Esophagus (tissue), 2 donors: ENCODE measurements around the gene ECM1. TPM values are rescaled to one million over a fixed set of nuclear protein-coding genes. Genes with fewer than 3 reads are reported as not detected.

ENCODE experiments used
- H3K27ac ChIP-seq, 2 donors: one replicate each; pipeline ENCODE4 v1.5.1; 2013; ENCODE audit warnings: low read depth in 2 of 2, mild to moderate bottlenecking in 2 of 2, inconsistent platforms in 1 of 2, low read length in 1 of 2, moderate library complexity in 1 of 2
- H3K27me3 ChIP-seq, 2 donors: one replicate each; pipeline ENCODE4 v1.6.1; 2013; ENCODE audit warnings: low read length in 2 of 2, control low read depth in 1 of 2, mild to moderate bottlenecking in 1 of 2; ENCODE audit not compliant: insufficient read depth in 2 of 2, control insufficient read depth in 1 of 2
- H3K36me3 ChIP-seq, 2 donors: one replicate each; pipeline ENCODE4 v1.6.1; 2013; ENCODE audit warnings: low read length in 1 of 2; ENCODE audit not compliant: control insufficient read depth in 2 of 2, insufficient read depth in 2 of 2
- H3K4me1 ChIP-seq, 2 donors: one replicate each; pipeline ENCODE4 v1.6.1; 2013; ENCODE audit warnings: low read length in 1 of 2; ENCODE audit not compliant: control insufficient read depth in 2 of 2, insufficient read depth in 2 of 2
- H3K4me3 ChIP-seq, 2 donors: one replicate each; pipeline ENCODE4 v1.5.1; 2013; ENCODE audit warnings: low read length in 2 of 2, mild to moderate bottlenecking in 2 of 2, low read depth in 1 of 2, moderate library complexity in 1 of 2
- H3K9me3 ChIP-seq, 2 donors: one replicate each; pipeline ENCODE4 v1.6.1; 2013; ENCODE audit warnings: mild to moderate bottlenecking in 2 of 2, low read depth in 1 of 2, low read length in 1 of 2, moderate library complexity in 1 of 2; ENCODE audit not compliant: control insufficient read depth in 2 of 2, insufficient read depth in 1 of 2
- WGBS, 2 donors: extraction: QIAGEN DNeasy Blood & Tissue Kit; methylation state at CpG; one replicate each; pipeline ENCODE4 v1.1.7; 2013; 5-methylcytosine and 5-hydroxymethylcytosine counted together
- polyA plus RNA-seq, 2 donors: library from polyadenylated mRNA; stranded (reverse); fragments of 200-250 nt; gene quantifications; one replicate each; pipeline ENCODE4 v1.2.3, GENCODE V29; 2013
- donor health status: healthy with polysubstance abuse.
- donor health status: Bipolar disorder and iron deficiency.

Gene ECM1
- polyA plus RNA-seq, 2 donors: 1,189 to 4,054 TPM

- Histone ChIP-seq H3K4me1 (no peaks in the 10 kb centered on the region), H3K27ac (peak overlapping the region in 1 of 2 donors; percentile 87), H3K27me3 (no peaks in the 10 kb centered on the region), H3K4me3 (no peak overlapping the region), H3K36me3 (peaks cover 2 to 4% of the 10 kb centered on the region in 2 donors), H3K9me3 (peaks cover 0 to 2% of the 10 kb centered on the region in 2 donors)
- 29 to 36% methylated on average over 4 of the region's 4 CpGs for WGBS, 2 donors
Observed at GRCh38 chr1:150477733-150478132, 30.2 kb upstream of the ECM1 start.

GRCh38 chr1:150479370-150479769, 28.5 kb upstream of the ECM1 start:
- Histone ChIP-seq H3K36me3 (no peaks in the 10 kb centered on the region), H3K27ac (peak overlapping the region; percentile 3 to 33), H3K4me3 (no peak overlapping the region), H3K27me3 (no peaks in the 10 kb centered on the region), H3K9me3 (no peaks in the 10 kb centered on the region), H3K4me1 (no peaks in the 10 kb centered on the region)
- 72 to 73% methylated on average over 4 of the region's 4 CpGs for WGBS, 2 donors

- 48 to 51% methylated on average over 2 of the region's 2 CpGs for WGBS, 2 donors
- no peaks in the 10 kb centered on the region for H3K27me3 ChIP-seq
- no peaks in the 10 kb centered on the region for H3K4me1 ChIP-seq
- H3K27ac ChIP-seq: no peak overlapping the region
- H3K9me3 ChIP-seq: no peaks in the 10 kb centered on the region
- H3K36me3 ChIP-seq: no peaks in the 10 kb centered on the region
- no peak overlapping the region for H3K4me3 ChIP-seq
Observed at GRCh38 chr1:150479927-150480352, 28.0 kb upstream of the ECM1 start.

- peak overlapping the region; percentile 57 to 81 for H3K27ac ChIP-seq
- 70 to 72% methylated on average over 5 of the region's 5 CpGs for WGBS, 2 donors
Observed at GRCh38 chr1:150484431-150484830, 23.5 kb upstream of the ECM1 start.

GRCh38 chr1:150484861-150485260, 23.0 kb upstream of the ECM1 start:
- Histone ChIP-seq H3K36me3 (no peaks in the 10 kb centered on the region), H3K27ac (peak overlapping the region; percentile 57 to 81), H3K27me3 (no peaks in the 10 kb centered on the region), H3K4me3 (peak overlapping the region in 1 of 2 donors; percentile 15), H3K4me1 (no peaks in the 10 kb centered on the region), H3K9me3 (no peaks in the 10 kb centered on the region)
- 14 to 16% methylated on average over 2 of the region's 2 CpGs for WGBS, 2 donors

More at GRCh38 chr1:150484431-150484830, 23.5 kb upstream of the ECM1 start:
- Histone ChIP-seq H3K9me3 (no peaks in the 10 kb centered on the region), H3K27me3 (no peaks in the 10 kb centered on the region), H3K36me3 (no peaks in the 10 kb centered on the region), H3K4me1 (no peaks in the 10 kb centered on the region), H3K4me3 (peak overlapping the region in 1 of 2 donors; percentile 15)

- H3K36me3 ChIP-seq: peaks cover 5 to 11% of the 10 kb centered on the region in 2 donors
- no peaks in the 10 kb centered on the region for H3K9me3 ChIP-seq
- peak within 1 kb of the TSS; percentile 82 to 91 for H3K27ac ChIP-seq
- WGBS, 2 donors: 0 to 1% methylated on average over 30 of the region's 30 CpGs
- H3K27me3 ChIP-seq: no peaks in the 10 kb centered on the region
- H3K4me3 ChIP-seq: peak within 1 kb of the TSS; percentile 56 to 86
- H3K4me1 ChIP-seq: no peaks in the 10 kb centered on the region
Observed at GRCh38 chr1:150486966-150487762, 20.7 kb upstream of the ECM1 start, which contains the start of gene TARS2. TARS2 (plus strand) TSS chr1:150487419; CDS start chr1:150487451, 32 bp downstream.

- Histone ChIP-seq H3K36me3 (peaks cover 6 to 11% of the 10 kb centered on the region in 2 donors), H3K9me3 (no peaks in the 10 kb centered on the region), H3K27ac (peak overlapping the region; percentile 14 to 91), H3K27me3 (no peaks in the 10 kb centered on the region), H3K4me3 (peak overlapping the region; percentile 56 to 86), H3K4me1 (no peaks in the 10 kb centered on the region)
- WGBS, 2 donors: 2 to 3% methylated on average over 7 of the region's 7 CpGs
Observed at GRCh38 chr1:150487763-150488115, 20.2 kb upstream of the ECM1 start.

GRCh38 chr1:150493175-150493574, 14.7 kb upstream of the ECM1 start:
- Histone ChIP-seq H3K4me3 (no peak overlapping the region), H3K27me3 (no peaks in the 10 kb centered on the region), H3K9me3 (no peaks in the 10 kb centered on the region), H3K36me3 (peaks cover 16 to 22% of the 10 kb centered on the region in 2 donors), H3K27ac (peak overlapping the region; percentile 42 to 60), H3K4me1 (no peaks in the 10 kb centered on the region)
- WGBS, 2 donors: 83 to 88% methylated on average over 8 of the region's 8 CpGs

GRCh38 chr1:150498342-150498741, 9.6 kb upstream of the ECM1 start:
- Histone ChIP-seq H3K9me3 (no peaks in the 10 kb centered on the region), H3K27me3 (no peaks in the 10 kb centered on the region), H3K27ac (no peak overlapping the region), H3K4me1 (no peaks in the 10 kb centered on the region), H3K4me3 (no peak overlapping the region), H3K36me3 (peaks cover 12 to 20% of the 10 kb centered on the region in 2 donors)
- 96 to 97% methylated on average over 10 of the region's 10 CpGs for WGBS, 2 donors

- Histone ChIP-seq H3K4me3 (no peak overlapping the region), H3K36me3 (peaks cover 8 to 18% of the 10 kb centered on the region in 2 donors), H3K9me3 (no peaks in the 10 kb centered on the region), H3K27me3 (no peaks in the 10 kb centered on the region), H3K27ac (no peak overlapping the region), H3K4me1 (peaks cover 2% of the 10 kb centered on the region in 2 donors)
- 88% methylated on average over 6 of the region's 6 CpGs for WGBS, 2 donors
Observed at GRCh38 chr1:150505431-150505830, 2.5 kb upstream of the ECM1 start.
